Stimulated activated CD4-positive, alpha-beta T cell treated with anti-CD3 and anti-CD28 coated beads, Interleukin-1b, Interleukin-23, amount 100 ng/mL, for 4 hours (primary cell): ENCODE measurements around the gene EPS8.

ENCODE experiments used
- DNase-seq, 2 donors: peaks; one replicate each; pipeline ENCODE4 v3.0.0-alpha.2; 2020; ENCODE audit warnings: low read depth in 2 of 2

The EPS8 gene

GRCh38 chr12:15691388-15691787, 97.8 kb downstream of the EPS8 start:
- DNase-seq, result no peak

- DNase-seq, result no peak
These were observed 98.9 kb downstream of the EPS8 start for GRCh38 chr12:15690320-15690719.

- DNase-seq, result no peak
These were observed 99.4 kb downstream of the EPS8 start for GRCh38 chr12:15689751-15690191.

GRCh38 chr12:15688838-15689625, 100.2 kb downstream of the EPS8 start:
- DNase-seq, result no peak

- DNase-seq, result no peak
These were observed 100.9 kb downstream of the EPS8 start for GRCh38 chr12:15688202-15688736.

GRCh38 chr12:15687583-15687982, 101.6 kb downstream of the EPS8 start:
- DNase-seq, result no peak

GRCh38 chr12:15684896-15685658, 104.1 kb downstream of the EPS8 start:
- DNase-seq, result no peak

GRCh38 chr12:15682826-15683225, 106.4 kb downstream of the EPS8 start:
- no peak for DNase-seq

GRCh38 chr12:15679151-15679550, 110.0 kb downstream of the EPS8 start:
- DNase-seq, result no peak

- DNase-seq, result no peak
These were observed 111.4 kb downstream of the EPS8 start for GRCh38 chr12:15677726-15678201.

GRCh38 chr12:15677228-15677627, 112.0 kb downstream of the EPS8 start:
- no peak for DNase-seq

- no peak for DNase-seq
These were observed 116.4 kb downstream of the EPS8 start for GRCh38 chr12:15672671-15673270.

- DNase-seq, result no peak
These were observed 118.4 kb downstream of the EPS8 start for GRCh38 chr12:15670756-15671155.

- DNase-seq, result no peak
These were observed 119.8 kb downstream of the EPS8 start for GRCh38 chr12:15669256-15669948.

GRCh38 chr12:15664491-15664890, 124.7 kb downstream of the EPS8 start:
- DNase-seq, result no peak

GRCh38 chr12:15662983-15663659, 126.1 kb downstream of the EPS8 start:
- no peak for DNase-seq

- no peak for DNase-seq
These were observed 126.7 kb downstream of the EPS8 start for GRCh38 chr12:15662303-15662980.

GRCh38 chr12:15651371-15651770, 137.8 kb downstream of the EPS8 start:
- no peak for DNase-seq

GRCh38 chr12:15650399-15651128, 138.6 kb downstream of the EPS8 start:
- DNase-seq, result no peak

- no peak for DNase-seq
These were observed 139.8 kb downstream of the EPS8 start for GRCh38 chr12:15649347-15649746.
